GM23338 (cell line): ENCODE measurements around the gene TNFRSF1A. TPM values are rescaled to one million over a fixed set of nuclear protein-coding genes. Genes with fewer than 3 reads are reported as not detected.
A peak's percentile ranks its signal among the peaks of the same experiment; 100 is the strongest.

Source experiments
- ATAC-seq: fragments of 200-7000 bp; cut with Tn5 transposase; 3 replicates; pipeline ENCODE4 v1.9.1; 2020
- DNase-seq: peaks from one replicate; pipeline ENCODE4 v3.0.0-alpha.2; 2015; ENCODE audit warnings: low spot score
- H2AFZ ChIP-seq: fragments of 200-600 bp; sonication (generic); 2 replicates; pipeline ENCODE4 v1.8.0; 2016; ENCODE audit warnings: antibody characterized with exemption, mild to moderate bottlenecking, moderate library complexity
- H3F3A ChIP-seq: fragments of 200-600 bp; sonication (generic); replicated peaks from 2 replicates; pipeline ENCODE4 v1.8.0; 2017; ENCODE audit warnings: antibody characterized with exemption, mixed run types, low read depth
- H3K27ac ChIP-seq: fragments of 200-600 bp; sonication (generic); 2 replicates; pipeline ENCODE4 v1.6.1; 2016; ENCODE audit warnings: low read depth
- H3K27me3 ChIP-seq: fragments of 200-600 bp; sonication (generic); 2 replicates; pipeline ENCODE4 v1.8.0; 2016; ENCODE audit warnings: mild to moderate bottlenecking, mixed run types, moderate library complexity; ENCODE audit not compliant: insufficient read depth
- H3K36me3 ChIP-seq: fragments of 200-600 bp; sonication (generic); 2 replicates; pipeline ENCODE4 v1.8.0; 2016; ENCODE audit warnings: mild to moderate bottlenecking; ENCODE audit not compliant: insufficient read depth
- H3K4me1 ChIP-seq: fragments of 200-600 bp; sonication (generic); 2 replicates; pipeline ENCODE4 v1.8.0; 2016; ENCODE audit warnings: mild to moderate bottlenecking, moderate library complexity; ENCODE audit not compliant: insufficient read depth
- H3K4me2 ChIP-seq: fragments of 200-600 bp; sonication (generic); 2 replicates; pipeline ENCODE4 v1.7.1; 2017; ENCODE audit warnings: mixed run types
- H3K4me3 ChIP-seq: fragments of 200-600 bp; sonication (generic); 2 replicates; pipeline ENCODE4 v1.6.1; 2016; ENCODE audit warnings: mixed run types
- H3K79me2 ChIP-seq: fragments of 200-600 bp; sonication (generic); replicated peaks from 2 replicates; pipeline ENCODE4 v1.8.0; 2017; ENCODE audit warnings: mild to moderate bottlenecking; ENCODE audit not compliant: insufficient read depth
- H3K9me2 ChIP-seq: fragments of 200-600 bp; sonication (generic); 2 replicates; pipeline ENCODE4 v1.8.0; 2017; ENCODE audit not compliant: insufficient read depth
- H4K20me1 ChIP-seq: fragments of 200-600 bp; sonication (generic); replicated peaks from 2 replicates; pipeline ENCODE4 v1.8.0; 2017; ENCODE audit warnings: mild to moderate bottlenecking; ENCODE audit not compliant: insufficient read depth
- H3K27ac Mint-ChIP-seq: 2 replicates; pipeline ENCODE4 v1.8.0; 2020; ENCODE audit warnings: inconsistent platforms, mild to moderate bottlenecking, moderate library complexity, mixed read lengths
- H3K27me3 Mint-ChIP-seq: 3 replicates; pipeline ENCODE4 v1.8.0; 2022; ENCODE audit warnings: low read depth, mild to moderate bottlenecking, moderate library complexity, mixed read lengths, inconsistent platforms; ENCODE audit not compliant: insufficient read depth, poor library complexity
- H3K36me3 Mint-ChIP-seq: 3 replicates; pipeline ENCODE4 v1.8.0; 2021; ENCODE audit warnings: low read depth, mild to moderate bottlenecking, inconsistent platforms, moderate library complexity, mixed read lengths
- H3K4me1 Mint-ChIP-seq: 3 replicates; pipeline ENCODE4 v1.8.0; 2020; ENCODE audit warnings: mild to moderate bottlenecking, inconsistent platforms, mixed read lengths
- H3K4me3 Mint-ChIP-seq: 3 replicates; pipeline ENCODE4 v1.8.0; 2021; ENCODE audit warnings: moderate library complexity, mild to moderate bottlenecking, inconsistent platforms, mixed read lengths
- H3K9me3 Mint-ChIP-seq: 3 replicates; pipeline ENCODE4 v1.8.0; 2020; ENCODE audit warnings: moderate library complexity, mild to moderate bottlenecking, inconsistent platforms, mixed read lengths
- CREB1 ChIP-seq: fragments of 250-450 bp; sonication (Bioruptor Pico); IDR thresholded peaks from 2 replicates; pipeline ENCODE4 v1.5.0; 2020; ENCODE audit warnings: low read depth, mild to moderate bottlenecking, moderate library complexity
- CTCF ChIP-seq, 2 experiments: fragments of 200-600 bp in 1 of 2; sonication (generic) in 1 of 2; conservative IDR thresholded peaks; 2 replicates each; pipeline versions ENCODE4 v1.5.1 to v1.6.1; 2016 to 2017; ENCODE audit warnings: antibody characterized with exemption in 2 of 2, low read depth in 2 of 2, mild to moderate bottlenecking in 2 of 2, moderate library complexity in 1 of 2
- EZH2 ChIP-seq: fragments of 200-600 bp; sonication (generic); IDR thresholded peaks from one replicate; pipeline ENCODE4 v1.8.0; 2017; ENCODE audit warnings: antibody characterized with exemption, mild to moderate bottlenecking, low read depth; ENCODE audit not compliant: unreplicated experiment
- EZH2phosphoT487 ChIP-seq: fragments of 200-600 bp; sonication (generic); IDR thresholded peaks from one replicate; pipeline ENCODE4 v1.8.1; 2018; ENCODE audit warnings: antibody characterized with exemption; ENCODE audit not compliant: unreplicated experiment
- JUNB ChIP-seq: IDR thresholded peaks from one replicate; pipeline ENCODE4 v1.6.1; 2016; ENCODE audit warnings: antibody characterized with exemption; ENCODE audit not compliant: unreplicated experiment
- POLR2AphosphoS5 ChIP-seq: IDR thresholded peaks from 2 replicates; pipeline ENCODE4 v1.6.1; 2016; ENCODE audit warnings: antibody characterized with exemption, low read depth
- REST ChIP-seq: IDR thresholded peaks from one replicate; pipeline ENCODE4 v1.6.1; 2018; ENCODE audit warnings: antibody characterized with exemption; ENCODE audit not compliant: unreplicated experiment
- ZNF114 ChIP-seq: fragments of 250-450 bp; sonication (Bioruptor Pico); IDR thresholded peaks from 2 replicates; pipeline ENCODE4 v1.5.0; 2020; ENCODE audit warnings: mild to moderate bottlenecking, moderate library complexity
- ZNF331 ChIP-seq: fragments of 250-450 bp; sonication (Bioruptor Pico); IDR thresholded peaks from 2 replicates; pipeline ENCODE4 v1.5.0; 2020; ENCODE audit warnings: low read depth, mild to moderate bottlenecking, moderate library complexity
- polyA plus RNA-seq: library from polyadenylated mRNA; unstranded; fragments of >200 nt; fragmentation: Nextera tagmentation; extraction: Ambion mirVana; gene quantifications from 2 replicates; pipeline ENCODE4 v1.2.1, GENCODE V29; 2016
- total RNA-seq: library from RNA; depleted of rRNA; stranded (reverse); fragments of >200 nt; shearing (Covaris generic); gene quantifications from 2 replicates; pipeline ENCODE4 v1.2.3, GENCODE V29; 2014

TNFRSF1A gene
- total and polyA plus RNA-seq, 2 experiments from 2014 or later: 24.3 to 43.4 TPM

GRCh38 chr12:6280672-6281071 is 61.2 kb downstream of the TNFRSF1A start:
- Mint-ChIP-seq H3K9me3 (no peaks in the 10 kb centered on the region), H3K27me3 (peaks cover 26% of the 10 kb centered on the region), H3K27ac (no peak overlapping the region), H3K4me3 (no peak overlapping the region), H3K36me3 (no peaks in the 10 kb centered on the region; the same call in 2 of the 3 replicates), H3K4me1 (peaks cover 43% of the 10 kb centered on the region)
- no peaks in the 10 kb centered on the region for H3K36me3 ChIP-seq
- 0 out of 2 replicates have a peak, but pooled peaks cover 7% of the 10 kb centered on the region for H3F3A ChIP-seq
- DNase-seq (no peak), ATAC-seq (no peak)
- H3K4me1 ChIP-seq: peaks cover 30% of the 10 kb centered on the region
- no peaks in the 10 kb centered on the region for H3K27me3 ChIP-seq
- H3K9me2 ChIP-seq: no peaks in the 10 kb centered on the region
- no peaks in the 10 kb centered on the region for H3K79me2 ChIP-seq
- no peak for TF ChIP-seq ZNF114 (CRISPR knock-in tag)
- TF ChIP-seq CREB1 (CRISPR knock-in tag): no peak
- no peak for TF ChIP-seq EZH2
- TF ChIP-seq CTCF (conservative IDR thresholded peaks at IDR 0.05; ENCODE audit: low read depth in 2 of 2): no peak
- H2AFZ ChIP-seq: no peak overlapping the region
- H3K27ac ChIP-seq: no peak overlapping the region
- no peak overlapping the region for H3K4me2 ChIP-seq
- H3K4me3 ChIP-seq: no peak overlapping the region
- no peaks in the 10 kb centered on the region for H4K20me1 ChIP-seq

GRCh38 chr12:6280053-6280469 is 61.8 kb downstream of the TNFRSF1A start:
- ATAC-seq (no peak), DNase-seq (no peak)
- Histone ChIP-seq H4K20me1 (no peaks in the 10 kb centered on the region), H3F3A (0 out of 2 replicates have a peak, but pooled peaks cover 7% of the 10 kb centered on the region), H3K79me2 (no peaks in the 10 kb centered on the region), H3K4me3 (no peak overlapping the region), H3K4me1 (peaks cover 30% of the 10 kb centered on the region), H3K27ac (no peak overlapping the region), H3K4me2 (peak overlapping the region; percentile 2; the same call in 1 of the 2 replicates), H3K9me2 (no peaks in the 10 kb centered on the region), H2AFZ (peak overlapping the region; percentile 21; the same call in 1 of the 2 replicates), H3K36me3 (no peaks in the 10 kb centered on the region), H3K27me3 (no peaks in the 10 kb centered on the region)
- Mint-ChIP-seq H3K9me3 (no peaks in the 10 kb centered on the region), H3K4me1 (peaks cover 44% of the 10 kb centered on the region), H3K27ac (no peak overlapping the region), H3K36me3 (no peaks in the 10 kb centered on the region; the same call in 2 of the 3 replicates), H3K4me3 (no peak overlapping the region; the same call in 2 of the 3 replicates), H3K27me3 (peaks cover 26% of the 10 kb centered on the region)
- TF ChIP-seq EZH2: no peak
- TF ChIP-seq POLR2AphosphoS5: no peak

GRCh38 chr12:6279631-6280030 is 62.2 kb downstream of the TNFRSF1A start:
- H3K4me3 Mint-ChIP-seq: no peak overlapping the region
- H3K27ac Mint-ChIP-seq: no peak overlapping the region
- H3K4me1 ChIP-seq: peaks cover 30% of the 10 kb centered on the region
- no peak for TF ChIP-seq JUNB
- TF ChIP-seq CREB1 (CRISPR knock-in tag): no peak
- no peak for TF ChIP-seq EZH2
- no peak for TF ChIP-seq EZH2phosphoT487
- TF ChIP-seq ZNF114 (CRISPR knock-in tag): no peak
- TF ChIP-seq POLR2AphosphoS5: no peak
- no peak for TF ChIP-seq ZNF331 (CRISPR knock-in tag)
- no peak for TF ChIP-seq REST
- TF ChIP-seq CTCF (conservative IDR thresholded peaks at IDR 0.05; ENCODE audit: low read depth in 2 of 2): no peak

More at GRCh38 chr12:6279631-6280030, 62.2 kb downstream of the TNFRSF1A start:
- Mint-ChIP-seq H3K4me1 (peaks cover 48% of the 10 kb centered on the region), H3K9me3 (no peaks in the 10 kb centered on the region), H3K27me3 (peaks cover 26% of the 10 kb centered on the region), H3K36me3 (no peaks in the 10 kb centered on the region; the same call in 2 of the 3 replicates)
- no peak overlapping the region for H3K27ac ChIP-seq
- no peaks in the 10 kb centered on the region for H3K9me2 ChIP-seq
- H3K79me2 ChIP-seq: no peaks in the 10 kb centered on the region
- no peak for ATAC-seq
- no peaks in the 10 kb centered on the region for H4K20me1 ChIP-seq
- no peak overlapping the region for H3K4me3 ChIP-seq
- DNase-seq: no peak
- H3F3A ChIP-seq: 0 out of 2 replicates have a peak, but pooled peaks cover 7% of the 10 kb centered on the region
- H2AFZ ChIP-seq: 0 out of 2 replicates have a peak overlapping the region, but pooled peaks have one; percentile 93
- no peaks in the 10 kb centered on the region for H3K36me3 ChIP-seq
- H3K27me3 ChIP-seq: no peaks in the 10 kb centered on the region
- no peak overlapping the region for H3K4me2 ChIP-seq
